KOPT-K1 (cell line): ENCODE data around the gene EEF1AKMT3.

ENCODE experiments used
- H3K27ac ChIP-seq: fragments of 200-600 bp; sonication (generic); 2 replicates; pipeline ENCODE4 v1.5.1; 2016; ENCODE audit warnings: antibody characterized with exemption, mild to moderate bottlenecking, low read depth, low read length; ENCODE audit not compliant: poor library complexity, severe bottlenecking
- H3K36me3 ChIP-seq: fragments of 200-600 bp; sonication (generic); 2 replicates; pipeline ENCODE4 v1.5.1; 2017; ENCODE audit warnings: antibody characterized with exemption, mild to moderate bottlenecking, low read length, moderate library complexity; ENCODE audit not compliant: insufficient read depth
- H3K9me3 ChIP-seq: fragments of 200-600 bp; sonication (generic); 2 replicates; pipeline ENCODE4 v1.5.1; 2017; ENCODE audit warnings: antibody characterized with exemption, low read length, mild to moderate bottlenecking; ENCODE audit not compliant: insufficient read depth, poor library complexity, severe bottlenecking

The EEF1AKMT3 gene

GRCh38 chr12:57740656-57741412 lies 31.6 kb upstream of the EEF1AKMT3 start:
- Histone ChIP-seq H3K27ac (peak overlapping the region; percentile 80), H3K9me3 (no peaks in the 10 kb centered on the region), H3K36me3 (peaks cover 34% of the 10 kb centered on the region)

- Histone ChIP-seq H3K27ac (peak overlapping the region; percentile 80), H3K36me3 (peaks cover 35% of the 10 kb centered on the region), H3K9me3 (no peaks in the 10 kb centered on the region)
Measured at GRCh38 chr12:57741413-57741789, 31.0 kb upstream of the EEF1AKMT3 start.

GRCh38 chr12:57741844-57742738 lies 30.3 kb upstream of the EEF1AKMT3 start:
- peak overlapping the region; percentile 80 for H3K27ac ChIP-seq
- H3K36me3 ChIP-seq, result peaks cover 35% of the 10 kb centered on the region
- no peaks in the 10 kb centered on the region for H3K9me3 ChIP-seq

GRCh38 chr12:57743769-57744168 lies 28.6 kb upstream of the EEF1AKMT3 start:
- no peaks in the 10 kb centered on the region for H3K9me3 ChIP-seq
- H3K27ac ChIP-seq, result no peak overlapping the region

GRCh38 chr12:57744194-57744776 lies 28.1 kb upstream of the EEF1AKMT3 start:
- H3K27ac ChIP-seq, result peak overlapping the region; percentile 78
- H3K36me3 ChIP-seq, result peaks cover 47% of the 10 kb centered on the region
- H3K9me3 ChIP-seq, result no peaks in the 10 kb centered on the region

More at GRCh38 chr12:57743769-57744168, 28.6 kb upstream of the EEF1AKMT3 start:
- peaks cover 47% of the 10 kb centered on the region for H3K36me3 ChIP-seq

- peak within 1 kb of the TSS; percentile 78 for H3K27ac ChIP-seq
- H3K36me3 ChIP-seq, result peaks cover 47% of the 10 kb centered on the region
- no peaks in the 10 kb centered on the region for H3K9me3 ChIP-seq
Measured at GRCh38 chr12:57744777-57745484, 27.5 kb upstream of the EEF1AKMT3 start, which contains the start of gene TSPAN31. Gene TSPAN31, plus strand, starts transcription at chr12:57745039. Its CDS starts 116 bp downstream, at chr12:57745155.

GRCh38 chr12:57745485-57745881 lies 26.9 kb upstream of the EEF1AKMT3 start:
- peak overlapping the region; percentile 78 for H3K27ac ChIP-seq
- no peaks in the 10 kb centered on the region for H3K9me3 ChIP-seq
- H3K36me3 ChIP-seq, result peaks cover 50% of the 10 kb centered on the region

- H3K27ac ChIP-seq, result no peak overlapping the region
- peaks cover 56% of the 10 kb centered on the region for H3K36me3 ChIP-seq
Measured at GRCh38 chr12:57746025-57746424, 26.4 kb upstream of the EEF1AKMT3 start.

GRCh38 chr12:57749061-57749460 lies 23.4 kb upstream of the EEF1AKMT3 start:
- H3K36me3 ChIP-seq, result peaks cover 57% of the 10 kb centered on the region
- H3K9me3 ChIP-seq, result no peaks in the 10 kb centered on the region
- no peak overlapping the region for H3K27ac ChIP-seq

More at GRCh38 chr12:57746025-57746424, 26.4 kb upstream of the EEF1AKMT3 start:
- H3K9me3 ChIP-seq, result no peaks in the 10 kb centered on the region

GRCh38 chr12:57750561-57751431 lies 21.6 kb upstream of the EEF1AKMT3 start:
- peak overlapping the region; percentile 93 for H3K27ac ChIP-seq
- no peaks in the 10 kb centered on the region for H3K9me3 ChIP-seq
- H3K36me3 ChIP-seq, result peaks cover 53% of the 10 kb centered on the region

GRCh38 chr12:57751432-57751787 lies 21.0 kb upstream of the EEF1AKMT3 start:
- peak overlapping the region; percentile 93 for H3K27ac ChIP-seq
- H3K9me3 ChIP-seq, result no peaks in the 10 kb centered on the region
- peaks cover 47% of the 10 kb centered on the region for H3K36me3 ChIP-seq

- Histone ChIP-seq H3K36me3 (peaks cover 43% of the 10 kb centered on the region), H3K27ac (peak within 1 kb of the TSS; percentile 93), H3K9me3 (no peaks in the 10 kb centered on the region)
Measured at GRCh38 chr12:57751788-57752667, 20.4 kb upstream of the EEF1AKMT3 start, which contains the start of gene CDK4. Gene CDK4, minus strand, starts transcription at chr12:57752310. Its CDS starts 593 bp downstream, at chr12:57751717.

GRCh38 chr12:57752668-57753000 lies 19.8 kb upstream of the EEF1AKMT3 start:
- peaks cover 43% of the 10 kb centered on the region for H3K36me3 ChIP-seq
- peak overlapping the region; percentile 48 for H3K27ac ChIP-seq
- H3K9me3 ChIP-seq, result no peaks in the 10 kb centered on the region
